Panc1 (cell line): ENCODE measurements around the gene RFX2. TPM values are rescaled to one million over a fixed set of nuclear protein-coding genes. Genes with fewer than 3 reads are reported as not detected.

Experiments
- ATAC-seq: fragments of 200-7000 bp; cut with Tn5 transposase; 2 replicates; pipeline ENCODE4 v1.9.1; 2020; ENCODE audit warnings: mild to moderate bottlenecking, moderate library complexity
- BruUV-seq: library from RNA; stranded (reverse); fragments of 400-500 nt; replicated peaks from 2 replicates; lab custom pipeline; 2021; lab: Mats Ljungman, UMichigan
- CTCF ChIA-PET: fragments of 300-600 bp; sonication (Branson Sonifier 250); formaldehyde crosslinking; loops from one replicate; lab custom pipeline; 2022; ENCODE audit warnings: antibody characterized with exemption; lab: Charles Lee
- POLR2A ChIA-PET: fragments of 300-600 bp; sonication (Branson Sonifier 250); formaldehyde crosslinking; loops from one replicate; lab custom pipeline; 2022; ENCODE audit warnings: antibody characterized with exemption; lab: Charles Lee
- DNase-seq: peaks from one replicate; pipeline ENCODE4 v3.0.0-alpha.2; 2010; ENCODE audit warnings: low read depth, low spot score
- H3K27ac ChIP-seq: 2 replicates; pipeline ENCODE4 v1.5.1; 2011; ENCODE audit warnings: mild to moderate bottlenecking, low read length, inconsistent platforms
- H3K27me3 ChIP-seq: fragments of 200-500 bp; sonication (Bioruptor generic); 2 replicates; pipeline ENCODE4 v1.6.0; 2014; ENCODE audit warnings: low read length, inconsistent platforms; ENCODE audit not compliant: control insufficient read depth, insufficient read depth
- H3K36me3 ChIP-seq: fragments of 200-500 bp; sonication (Bioruptor generic); 2 replicates; pipeline ENCODE4 v1.5.1; 2014; ENCODE audit warnings: inconsistent platforms, mild to moderate bottlenecking, low read length, moderate library complexity; ENCODE audit not compliant: control insufficient read depth, insufficient read depth
- H3K4me1 ChIP-seq: 2 replicates; pipeline ENCODE4 v1.5.1; 2011; ENCODE audit warnings: inconsistent platforms, mild to moderate bottlenecking, low read length, moderate library complexity; ENCODE audit not compliant: control insufficient read depth, insufficient read depth
- H3K4me3 ChIP-seq, 2 experiments: 2 replicates each; pipeline ENCODE4 v1.5.1; 2011 to 2012; ENCODE audit warnings: low read depth in 2 of 2, low read length in 2 of 2, mild to moderate bottlenecking in 2 of 2, inconsistent platforms in 1 of 2, moderate library complexity in 1 of 2
- H3K9me3 ChIP-seq: fragments of 200-500 bp; sonication (Bioruptor generic); 2 replicates; pipeline ENCODE4 v1.5.1; 2014; ENCODE audit warnings: low read depth, mild to moderate bottlenecking, inconsistent platforms, low read length, moderate library complexity; ENCODE audit not compliant: control insufficient read depth, insufficient read depth
- CTCF ChIP-seq: fragments of 450-650 bp; IDR thresholded peaks from 2 replicates; pipeline ENCODE4 v1.5.1; 2017; ENCODE audit warnings: mild to moderate bottlenecking
- POLR2AphosphoS5 ChIP-seq: IDR thresholded peaks from 2 replicates; pipeline ENCODE4 v1.6.1; 2012; ENCODE audit warnings: mild to moderate bottlenecking, low read depth, low read length, moderate library complexity
- REST ChIP-seq, 2 experiments: IDR thresholded peaks; 2 replicates each; pipeline ENCODE4 v1.6.1; 2011 to 2012; ENCODE audit warnings: low read depth in 2 of 2, control low read depth in 1 of 2, low read length in 1 of 2, mild to moderate bottlenecking in 1 of 2, moderate library complexity in 1 of 2; ENCODE audit not compliant: insufficient read depth in 1 of 2
- SIN3A ChIP-seq: IDR thresholded peaks from 2 replicates; pipeline ENCODE4 v1.6.1; 2012; ENCODE audit warnings: low read depth, mild to moderate bottlenecking, low read length, moderate library complexity, borderline replicate concordance; ENCODE audit not compliant: insufficient read depth
- TCF7L2 ChIP-seq: IDR thresholded peaks from 2 replicates; pipeline ENCODE4 v1.6.1; 2011; ENCODE audit warnings: mild to moderate bottlenecking, low read depth, low read length, inconsistent platforms
- in situ Hi-C: cut with HindIII; loops from 2 replicates; pipeline ENCODE4 v1.10.0; 2016; ENCODE audit warnings: low sequenced_read_pairs, low pct_unique_long_range_greater_than_20kb
- intact Hi-C: fragments of 100-400 bp; cut with micrococcal nuclease; formaldehyde crosslinking; loops from one replicate; pipeline ENCODE4 v1.10.0; 2022; ENCODE audit not compliant: unreplicated experiment
- total RNA-seq: library from RNA; stranded (reverse); gene quantifications from one replicate; pipeline ENCODE4 v1.2.1, GENCODE V29; 2021; ENCODE audit not compliant: unreplicated experiment

Gene RFX2
- total RNA-seq, 1 experiment from 2014 or later, result 8.0 TPM

- no peak for ATAC-seq
- intact Hi-C loops, result no loop called here
- POLR2A ChIA-PET, result no interaction called here
- Histone ChIP-seq H3K36me3 (no peaks in the 10 kb centered on the region), H3K9me3 (no peaks in the 10 kb centered on the region), H3K27me3 (no peaks in the 10 kb centered on the region), H3K27ac (no peak overlapping the region), H3K4me1 (peaks cover 11% of the 10 kb centered on the region), H3K4me3 (no peak overlapping the region)
- no TSS peak for BruUV-seq
- CTCF ChIA-PET, result interaction anchor here (0.6 kb wide), 1 partner anchor 236 kb away, joined by 8 read pairs; no protein-coding TSS in a partner anchor
- DNase-seq, result no peak
- TF ChIP-seq TCF7L2 (no peak), POLR2AphosphoS5 (no peak), CTCF (no peak), REST (IDR thresholded peaks at IDR 0.05; ENCODE audit: insufficient read depth in 1 of 2, low read depth in 2 of 2, low read length in 1 of 2) (no peak), SIN3A (no peak)
- in situ Hi-C loops, result no loop called here
These were observed 143.4 kb downstream of the RFX2 start for GRCh38 chr19:5966941-5967340.

GRCh38 chr19:5966215-5966614 lies 144.1 kb downstream of the RFX2 start:
- ChIA-PET CTCF (interaction anchor here (0.6 kb wide), 1 partner anchor 236 kb away, joined by 8 read pairs; no protein-coding TSS in a partner anchor), POLR2A (no interaction called here)
- no peak overlapping the region for H3K4me3 ChIP-seq
- H3K36me3 ChIP-seq, result no peaks in the 10 kb centered on the region
- BruUV-seq, result no TSS peak
- no peaks in the 10 kb centered on the region for H3K27me3 ChIP-seq
- in situ Hi-C loops, result no loop called here
- no peaks in the 10 kb centered on the region for H3K9me3 ChIP-seq
- peaks cover 12% of the 10 kb centered on the region for H3K4me1 ChIP-seq
- no peak overlapping the region for H3K27ac ChIP-seq
- intact Hi-C loops, result no loop called here
- no peak for ATAC-seq
- no peak for TF ChIP-seq POLR2AphosphoS5
- DNase-seq, result no peak

- intact Hi-C loops, result no loop called here
- ATAC-seq, result no peak
- H3K36me3 ChIP-seq, result no peaks in the 10 kb centered on the region
- TF ChIP-seq SIN3A, result no peak
- no peak for TF ChIP-seq REST (IDR thresholded peaks at IDR 0.05; ENCODE audit: insufficient read depth in 1 of 2, low read depth in 2 of 2, low read length in 1 of 2)
- no peak for TF ChIP-seq POLR2AphosphoS5
- TF ChIP-seq TCF7L2, result no peak
- TF ChIP-seq CTCF, result no peak
- POLR2A ChIA-PET, result no interaction called here
- no peaks in the 10 kb centered on the region for H3K9me3 ChIP-seq
- CTCF ChIA-PET, result interaction anchor here (0.7 kb wide), 1 partner anchor 643 kb away, joined by 5 read pairs; no protein-coding TSS in a partner anchor
- H3K27ac ChIP-seq, result no peak overlapping the region
- in situ Hi-C loops, result no loop called here
- H3K4me3 ChIP-seq, result no peak overlapping the region
- no peak for DNase-seq
- no peaks in the 10 kb centered on the region for H3K27me3 ChIP-seq
- no TSS peak for BruUV-seq
- peaks cover 12% of the 10 kb centered on the region for H3K4me1 ChIP-seq
These were observed 145.3 kb downstream of the RFX2 start for GRCh38 chr19:5964816-5965565.
